Skin epidermis (tissue), 12 donors: ENCODE data around the gene UBE2QL1.
A peak's percentile ranks its signal among the peaks of the same experiment; 100 is the strongest.

ENCODE experiments used
- H3K27ac ChIP-seq, 21 experiments: fragments of 200-600 bp; sonication (generic) in 11 of 21; one replicate each; pipeline ENCODE4 v1.5.0; 2020; ENCODE audit warnings: mild to moderate bottlenecking in 3 of 21, inconsistent platforms in 2 of 21, moderate library complexity in 2 of 21
- H3K4me3 ChIP-seq, 7 experiments: fragments of 200-600 bp; sonication (generic) in 2 of 7; one replicate each; pipeline ENCODE4 v1.5.0; 2020; ENCODE audit warnings: inconsistent platforms in 2 of 7, mild to moderate bottlenecking in 2 of 7, moderate library complexity in 1 of 7

Gene UBE2QL1

GRCh38 chr5:6448622-6449464 lies at the start of gene UBE2QL1:
TSS of gene UBE2QL1 (plus strand) at chr5:6448859. CDS start at chr5:6448894, 35 bp downstream.
- H3K27ac ChIP-seq = peak within 1 kb of the TSS in 2 of 21 experiments; percentile 7 to 21
- peak within 1 kb of the TSS; percentile 21 to 54 (median 38) for H3K4me3 ChIP-seq

- Histone ChIP-seq H3K4me3 (no peak overlapping the region), H3K27ac (peak overlapping the region in 2 of 21 experiments; percentile 48 to 50)
These were observed 48.4 kb upstream of the UBE2QL1 start for GRCh38 chr5:6399980-6400910.

GRCh38 chr5:6401410-6401809 lies 47.2 kb upstream of the UBE2QL1 start:
- H3K4me3 ChIP-seq = no peak overlapping the region
- no peak overlapping the region for H3K27ac ChIP-seq

- Histone ChIP-seq H3K27ac (peak overlapping the region in 3 of 21 experiments; percentile 3 to 10 (median 7)), H3K4me3 (no peak overlapping the region)
These were observed 45.7 kb upstream of the UBE2QL1 start for GRCh38 chr5:6402939-6403338.

GRCh38 chr5:6403416-6403815 lies 45.2 kb upstream of the UBE2QL1 start:
- Histone ChIP-seq H3K4me3 (no peak overlapping the region), H3K27ac (peak overlapping the region in 2 of 21 experiments; percentile 3 to 10)

- Histone ChIP-seq H3K27ac (no peak overlapping the region), H3K4me3 (no peak overlapping the region)
These were observed 44.5 kb upstream of the UBE2QL1 start for GRCh38 chr5:6404129-6404528.

- Histone ChIP-seq H3K4me3 (no peak overlapping the region), H3K27ac (no peak overlapping the region)
These were observed 43.1 kb upstream of the UBE2QL1 start for GRCh38 chr5:6405591-6405990.

- no peak overlapping the region for H3K4me3 ChIP-seq
These were observed 41.0 kb upstream of the UBE2QL1 start for GRCh38 chr5:6407558-6408259.

GRCh38 chr5:6408260-6408596 lies 40.4 kb upstream of the UBE2QL1 start:
- Histone ChIP-seq H3K27ac (no peak overlapping the region), H3K4me3 (no peak overlapping the region)

More at GRCh38 chr5:6407558-6408259, 41.0 kb upstream of the UBE2QL1 start:
- H3K27ac ChIP-seq = no peak overlapping the region

GRCh38 chr5:6408627-6409446 lies 39.8 kb upstream of the UBE2QL1 start:
- H3K27ac ChIP-seq = no peak overlapping the region
- no peak overlapping the region for H3K4me3 ChIP-seq

- Histone ChIP-seq H3K27ac (no peak overlapping the region), H3K4me3 (no peak overlapping the region)
These were observed 38.2 kb upstream of the UBE2QL1 start for GRCh38 chr5:6410421-6410820.

GRCh38 chr5:6411141-6411540 lies 37.5 kb upstream of the UBE2QL1 start:
- H3K27ac ChIP-seq = no peak overlapping the region
- H3K4me3 ChIP-seq = no peak overlapping the region

- H3K4me3 ChIP-seq = no peak overlapping the region
- no peak overlapping the region for H3K27ac ChIP-seq
These were observed 35.8 kb upstream of the UBE2QL1 start for GRCh38 chr5:6412811-6413210.

- Histone ChIP-seq H3K4me3 (no peak overlapping the region), H3K27ac (no peak overlapping the region)
These were observed 31.0 kb upstream of the UBE2QL1 start for GRCh38 chr5:6417657-6418056.

- Histone ChIP-seq H3K4me3 (no peak overlapping the region), H3K27ac (no peak overlapping the region)
These were observed 29.9 kb upstream of the UBE2QL1 start for GRCh38 chr5:6418679-6419276.

- H3K4me3 ChIP-seq = no peak overlapping the region
- H3K27ac ChIP-seq = no peak overlapping the region
These were observed 29.3 kb upstream of the UBE2QL1 start for GRCh38 chr5:6419340-6419852.

GRCh38 chr5:6423327-6424109 lies 25.1 kb upstream of the UBE2QL1 start:
- H3K27ac ChIP-seq = no peak overlapping the region
- H3K4me3 ChIP-seq = no peak overlapping the region
